Ectodermal cell (in vitro differentiated cells): Measurements from ENCODE around the gene ADNP2.

Experiments
- H3K27ac ChIP-seq: 2 replicates; pipeline ENCODE4 v1.7.0; 2013; ENCODE audit warnings: mild to moderate bottlenecking, low read depth, low read length; ENCODE audit not compliant: insufficient read depth, poor library complexity, severe bottlenecking
- H3K27me3 ChIP-seq: 2 replicates; pipeline ENCODE4 v1.7.0; 2013; ENCODE audit warnings: mild to moderate bottlenecking, low read length; ENCODE audit not compliant: insufficient read depth, control insufficient read depth, poor library complexity, severe bottlenecking
- H3K36me3 ChIP-seq: one replicate; pipeline ENCODE4 v1.7.0; 2013; ENCODE audit warnings: low read length; ENCODE audit not compliant: control insufficient read depth, insufficient read depth
- H3K4me1 ChIP-seq: one replicate; pipeline ENCODE4 v1.7.0; 2013; ENCODE audit warnings: low read length; ENCODE audit not compliant: control insufficient read depth, insufficient read depth
- H3K4me3 ChIP-seq: 2 replicates; pipeline ENCODE4 v1.7.0; 2013; ENCODE audit warnings: low read depth, low read length, control low read depth; ENCODE audit not compliant: insufficient read depth
- H3K9me3 ChIP-seq: 2 replicates; pipeline ENCODE4 v1.7.0; 2013; ENCODE audit warnings: mild to moderate bottlenecking, low read length, moderate library complexity; ENCODE audit not compliant: control insufficient read depth
- WGBS, 2 experiments: methylation state at CpG; one replicate each; pipeline ENCODE4 v1.1.7; 2013; ENCODE audit warnings: missing lambda C conversion rate in 2 of 2; 5-methylcytosine and 5-hydroxymethylcytosine counted together

Gene ADNP2

GRCh38 chr18:80105369-80106167 lies 3.5 kb upstream of the ADNP2 start:
- Histone ChIP-seq H3K4me1 (peaks cover 14% of the 10 kb centered on the region), H3K9me3 (no peaks in the 10 kb centered on the region), H3K27ac (no peak overlapping the region), H3K4me3 (no peak overlapping the region), H3K36me3 (no peaks in the 10 kb centered on the region), H3K27me3 (no peaks in the 10 kb centered on the region)
- WGBS, 2 experiments, result 89 to 90% methylated on average over 13 of the region's 13 CpGs

- no peaks in the 10 kb centered on the region for H3K9me3 ChIP-seq
- no peaks in the 10 kb centered on the region for H3K36me3 ChIP-seq
- 81 to 82% methylated on average over 6 of the region's 6 CpGs for WGBS, 2 experiments
- peaks cover 18% of the 10 kb centered on the region for H3K4me1 ChIP-seq
- H3K4me3 ChIP-seq, result no peak overlapping the region
- H3K27ac ChIP-seq, result no peak overlapping the region
- H3K27me3 ChIP-seq, result no peaks in the 10 kb centered on the region
Observed at GRCh38 chr18:80106482-80107051, 2.5 kb upstream of the ADNP2 start.

DNA sequence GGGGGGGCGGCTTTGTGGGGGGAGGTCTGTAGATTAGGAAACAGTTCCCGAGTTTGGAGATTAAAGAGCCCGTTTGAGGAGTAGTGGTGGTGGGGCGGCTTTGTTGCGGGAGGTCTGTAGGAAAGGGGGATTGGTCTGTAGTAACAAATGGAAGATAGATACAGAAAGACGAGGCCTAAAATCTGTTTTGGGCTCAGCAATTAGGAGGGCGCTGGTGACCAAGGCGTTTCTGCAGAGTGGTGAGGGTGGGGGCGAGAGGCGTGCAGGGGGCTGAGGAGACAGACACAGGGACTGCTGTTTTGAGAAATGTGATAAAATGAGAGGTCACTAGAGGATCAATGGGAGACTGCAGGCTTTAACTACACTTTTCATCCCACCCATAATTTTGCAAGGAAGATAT lies 1.6 kb upstream of the ADNP2 start:
- peaks cover 18% of the 10 kb centered on the region for H3K4me1 ChIP-seq
- H3K27me3 ChIP-seq, result no peaks in the 10 kb centered on the region
- 81 to 85% methylated on average over 10 of the region's 10 CpGs for WGBS, 2 experiments
- H3K36me3 ChIP-seq, result no peaks in the 10 kb centered on the region
- no peak overlapping the region for H3K27ac ChIP-seq
- H3K9me3 ChIP-seq, result no peaks in the 10 kb centered on the region
- H3K4me3 ChIP-seq, result no peak overlapping the region

DNA sequence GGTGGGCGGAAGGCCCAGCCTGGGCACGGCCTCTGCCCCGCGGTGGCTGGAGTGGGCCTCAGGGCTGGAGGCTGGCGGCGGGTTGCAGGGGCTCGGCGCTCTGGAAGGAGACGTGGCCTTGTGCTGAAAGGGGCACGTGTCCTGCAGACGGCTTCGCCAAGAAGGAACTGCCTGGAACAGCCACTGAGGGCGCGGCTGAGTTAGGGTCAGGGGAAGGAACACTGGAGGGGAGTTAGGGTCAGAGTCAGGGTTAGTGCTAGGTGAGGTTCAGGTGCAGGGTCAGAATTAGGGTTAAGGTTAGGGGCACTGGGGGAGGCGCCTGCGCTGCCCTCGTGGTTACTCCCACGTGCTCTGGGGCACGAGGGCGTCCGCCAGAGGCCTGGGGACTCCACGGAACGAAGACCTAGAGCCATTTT lies 933 bp upstream of the ADNP2 start:
- Histone ChIP-seq H3K36me3 (no peaks in the 10 kb centered on the region), H3K9me3 (no peaks in the 10 kb centered on the region), H3K27ac (no peak overlapping the region), H3K4me3 (no peak overlapping the region), H3K27me3 (no peaks in the 10 kb centered on the region), H3K4me1 (peaks cover 23% of the 10 kb centered on the region)
- 96% methylated on average over 23 of the region's 23 CpGs for WGBS, 2 experiments

DNA sequence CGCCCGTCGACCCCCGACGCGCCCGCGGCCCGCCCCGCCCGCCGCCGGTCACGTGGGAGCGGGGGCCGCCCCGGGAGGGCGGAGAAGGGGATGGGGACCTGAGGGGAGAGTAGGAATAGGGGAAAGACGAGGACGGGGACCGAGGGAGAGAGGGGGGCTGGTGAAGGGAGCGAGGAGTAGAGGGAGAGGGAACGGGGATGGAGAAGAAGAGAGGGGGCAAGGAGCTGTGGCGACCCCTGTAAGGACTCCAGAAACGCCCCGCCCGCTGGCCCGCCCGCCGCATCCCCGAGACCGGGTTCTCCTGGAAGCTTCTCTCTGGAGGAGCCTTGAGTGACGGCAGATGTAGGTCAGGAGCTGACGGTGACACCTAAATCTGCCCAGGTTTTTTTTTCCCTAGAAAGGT lies 615 bp downstream of the ADNP2 start:
- no peaks in the 10 kb centered on the region for H3K36me3 ChIP-seq
- H3K4me3 ChIP-seq, result peak overlapping the region; percentile 62
- peaks cover 12% of the 10 kb centered on the region for H3K4me1 ChIP-seq
- 1% methylated on average over 34 of the region's 34 CpGs for WGBS, 2 experiments
- H3K27me3 ChIP-seq, result no peaks in the 10 kb centered on the region
- H3K9me3 ChIP-seq, result no peaks in the 10 kb centered on the region
- no peak overlapping the region for H3K27ac ChIP-seq

GRCh38 chr18:80112624-80113248 lies 3.7 kb downstream of the ADNP2 start:
- Histone ChIP-seq H3K4me1 (peaks cover 18% of the 10 kb centered on the region), H3K27ac (no peak overlapping the region), H3K27me3 (no peaks in the 10 kb centered on the region), H3K4me3 (no peak overlapping the region), H3K36me3 (no peaks in the 10 kb centered on the region), H3K9me3 (no peaks in the 10 kb centered on the region)
- WGBS, 2 experiments, result 60 to 74% methylated on average over 1 of the region's 1 CpG

- Histone ChIP-seq H3K27ac (no peak overlapping the region), H3K4me3 (no peak overlapping the region), H3K27me3 (no peaks in the 10 kb centered on the region), H3K9me3 (no peaks in the 10 kb centered on the region), H3K36me3 (peaks cover 4% of the 10 kb centered on the region), H3K4me1 (peaks cover 26% of the 10 kb centered on the region)
- WGBS, 2 experiments, result 88 to 94% methylated on average over 4 of the region's 4 CpGs
Observed at GRCh38 chr18:80115035-80115434, 6.0 kb downstream of the ADNP2 start.

DNA sequence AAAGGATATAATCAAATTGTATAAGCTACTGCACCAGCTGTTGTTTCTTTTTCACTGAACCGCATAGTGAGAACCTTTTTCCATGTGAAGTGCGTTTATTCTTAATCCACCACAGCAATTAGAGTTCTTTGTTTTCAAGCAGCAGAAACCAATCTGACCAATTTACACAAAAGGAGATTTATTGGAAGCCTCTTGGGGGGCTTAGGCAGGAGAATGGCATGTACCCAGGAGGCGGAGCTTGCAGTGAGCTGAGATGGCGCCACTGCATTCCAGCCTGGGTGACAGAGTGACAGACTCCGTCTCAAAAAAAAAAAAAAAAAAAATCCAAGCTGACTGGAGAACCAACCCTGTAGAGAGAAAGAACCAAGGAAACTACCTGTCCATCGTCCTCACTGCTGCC lies 10.0 kb downstream of the ADNP2 start:
- Histone ChIP-seq H3K36me3 (peaks cover 4% of the 10 kb centered on the region), H3K4me3 (no peak overlapping the region), H3K27me3 (no peaks in the 10 kb centered on the region), H3K4me1 (peaks cover 15% of the 10 kb centered on the region), H3K27ac (peak overlapping the region; percentile 37), H3K9me3 (no peaks in the 10 kb centered on the region)
- 19 to 21% methylated on average over 6 of the region's 6 CpGs for WGBS, 2 experiments

DNA sequence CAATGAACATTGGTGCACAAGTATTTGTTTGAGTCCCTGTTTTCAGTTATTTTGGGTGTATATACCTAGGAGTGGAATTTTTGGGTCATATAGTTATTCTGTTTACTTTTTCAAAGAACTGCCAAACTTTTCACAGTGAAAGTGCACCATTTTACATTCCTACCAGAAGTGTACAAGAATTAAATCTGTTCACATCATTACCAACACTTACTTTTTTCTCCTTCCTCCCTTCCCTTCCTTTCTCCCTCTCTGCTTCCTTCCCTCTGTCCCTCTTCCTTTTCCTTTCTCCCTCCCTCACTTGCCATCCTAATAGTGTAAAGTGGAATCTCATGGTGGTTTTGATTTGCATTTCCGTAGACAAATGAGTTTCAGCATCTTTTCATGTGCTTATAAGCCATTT lies 11.9 kb downstream of the ADNP2 start:
- no peak overlapping the region for H3K27ac ChIP-seq
- H3K9me3 ChIP-seq, result no peaks in the 10 kb centered on the region
- H3K4me1 ChIP-seq, result peaks cover 8% of the 10 kb centered on the region
- no peak overlapping the region for H3K4me3 ChIP-seq
- H3K36me3 ChIP-seq, result peaks cover 4% of the 10 kb centered on the region
- H3K27me3 ChIP-seq, result no peaks in the 10 kb centered on the region
- 86 to 95% methylated on average over 1 of the region's 1 CpG for WGBS, 2 experiments

- no peaks in the 10 kb centered on the region for H3K27me3 ChIP-seq
- H3K27ac ChIP-seq, result no peak overlapping the region
- H3K36me3 ChIP-seq, result peaks cover 4% of the 10 kb centered on the region
- no peaks in the 10 kb centered on the region for H3K9me3 ChIP-seq
- H3K4me1 ChIP-seq, result peaks cover 4% of the 10 kb centered on the region
- H3K4me3 ChIP-seq, result no peak overlapping the region
Observed at GRCh38 chr18:80124131-80124530, 15.1 kb downstream of the ADNP2 start.
